GM23338 (cell line): Measurements from ENCODE around the gene PRDM10.

ENCODE experiments used
- CREB1 ChIP-seq: fragments of 250-450 bp; sonication (Bioruptor Pico); IDR thresholded peaks from 2 replicates; pipeline ENCODE4 v1.5.0; 2020; ENCODE audit warnings: low read depth, mild to moderate bottlenecking, moderate library complexity
- CTCF ChIP-seq, 2 experiments: fragments of 200-600 bp in 1 of 2; sonication (generic) in 1 of 2; conservative IDR thresholded peaks; 2 replicates each; pipeline versions ENCODE4 v1.5.1 to v1.6.1; 2016 to 2017; ENCODE audit warnings: antibody characterized with exemption in 2 of 2, low read depth in 2 of 2, mild to moderate bottlenecking in 2 of 2, moderate library complexity in 1 of 2
- EZH2 ChIP-seq: fragments of 200-600 bp; sonication (generic); IDR thresholded peaks from one replicate; pipeline ENCODE4 v1.8.0; 2017; ENCODE audit warnings: antibody characterized with exemption, mild to moderate bottlenecking, low read depth; ENCODE audit not compliant: unreplicated experiment
- EZH2phosphoT487 ChIP-seq: fragments of 200-600 bp; sonication (generic); IDR thresholded peaks from one replicate; pipeline ENCODE4 v1.8.1; 2018; ENCODE audit warnings: antibody characterized with exemption; ENCODE audit not compliant: unreplicated experiment
- JUNB ChIP-seq: IDR thresholded peaks from one replicate; pipeline ENCODE4 v1.6.1; 2016; ENCODE audit warnings: antibody characterized with exemption; ENCODE audit not compliant: unreplicated experiment
- NANOG ChIP-seq: IDR thresholded peaks from 2 replicates; pipeline ENCODE4 v1.6.1; 2016; ENCODE audit warnings: antibody characterized with exemption, borderline replicate concordance
- POLR2AphosphoS5 ChIP-seq: IDR thresholded peaks from 2 replicates; pipeline ENCODE4 v1.6.1; 2016; ENCODE audit warnings: antibody characterized with exemption, low read depth
- ZNF114 ChIP-seq: fragments of 250-450 bp; sonication (Bioruptor Pico); IDR thresholded peaks from 2 replicates; pipeline ENCODE4 v1.5.0; 2020; ENCODE audit warnings: mild to moderate bottlenecking, moderate library complexity

GRCh38 chr11:129973068-129973467, 29.6 kb downstream of the PRDM10 start:
- TF ChIP-seq POLR2AphosphoS5 (no peak), CTCF (conservative IDR thresholded peaks at IDR 0.05; ENCODE audit: low read depth in 2 of 2) (no peak), ZNF114 (CRISPR knock-in tag) (no peak), EZH2 (no peak), EZH2phosphoT487 (no peak), NANOG (no peak), CREB1 (CRISPR knock-in tag) (no peak), JUNB (no peak)
